Stomach (tissue), 9 donors: ENCODE data around the gene LRRFIP1. TPM values are rescaled to one million over a fixed set of nuclear protein-coding genes. Genes with fewer than 3 reads are reported as not detected.

ENCODE experiments used
- DNase-seq, 2 donors: peaks; one replicate each; pipeline versions ENCODE4 v3.0.0 to v3.0.0-alpha.2; 2013 to 2019
- H3K27ac ChIP-seq, 5 donors: fragments of 200-600 bp in 4 of 5; sonication (generic) in 4 of 5; one replicate each; pipeline ENCODE4 v1.5.1; 2013 to 2019; ENCODE audit warnings: mild to moderate bottlenecking in 1 of 5, moderate library complexity in 1 of 5
- H3K27me3 ChIP-seq, 3 donors: fragments of 200-600 bp; sonication (generic); one replicate each; pipeline ENCODE4 v1.5.1; 2017 to 2019; ENCODE audit warnings: mixed run types in 1 of 3
- H3K36me3 ChIP-seq, 4 donors: fragments of 200-600 bp; sonication (generic); 1 replicate in 3 of 4; 2 replicates in 1 of 4; pipeline ENCODE4 v1.5.1; 2016 to 2019
- H3K4me1 ChIP-seq, 4 donors: fragments of 200-600 bp; sonication (generic); one replicate each; pipeline ENCODE4 v1.5.1; 2016 to 2019
- H3K4me3 ChIP-seq, 4 donors: fragments of 200-600 bp; sonication (generic) in 3 of 4; one replicate each; pipeline ENCODE4 v1.5.1; 2016 to 2019; ENCODE audit warnings: mild to moderate bottlenecking in 1 of 4
- H3K9me3 ChIP-seq, 4 donors: fragments of 200-600 bp; sonication (generic); one replicate each; pipeline ENCODE4 v1.5.1; 2016 to 2019
- CTCF ChIP-seq, 7 experiments: fragments of 450-650 bp in 4 of 7; fragments of 200-600 bp in 3 of 7; sonication (generic) in 3 of 7; IDR thresholded peaks; one replicate each; pipeline ENCODE4 v1.5.1; 2016 to 2019; ENCODE audit warnings: antibody characterized with exemption in 7 of 7, control low read depth in 2 of 7, mild to moderate bottlenecking in 1 of 7
- EP300 ChIP-seq: sonication (generic); formaldehyde crosslinking; IDR thresholded peaks from one replicate; pipeline ENCODE4 v1.6.1; 2017; ENCODE audit warnings: antibody characterized with exemption
- POLR2A ChIP-seq, 4 donors: fragments of 450-650 bp; IDR thresholded peaks; one replicate each; pipeline ENCODE4 v1.6.1; 2016; ENCODE audit warnings: antibody characterized with exemption in 4 of 4, control low read depth in 2 of 4, mild to moderate bottlenecking in 1 of 4, moderate library complexity in 1 of 4
- POLR2AphosphoS5 ChIP-seq, 3 donors: sonication (generic); formaldehyde crosslinking; IDR thresholded peaks; one replicate each; pipeline ENCODE4 v1.6.1; 2016; ENCODE audit warnings: antibody characterized with exemption in 3 of 3
- WGBS, 5 donors: extraction: QIAGEN DNeasy Blood & Tissue Kit in 3 of 5; methylation state at CpG; one replicate each; pipeline versions ENCODE4 v1.1.5 to v1.1.7; 2013 to 2018; 5-methylcytosine and 5-hydroxymethylcytosine counted together
- intact Hi-C: fragments of 100-400 bp; cut with DNase I; formaldehyde crosslinking; loops from one replicate; pipeline ENCODE4 v1.15.1; 2023; ENCODE audit warnings: low total_unique reads
- polyA plus RNA-seq, 3 donors: library from polyadenylated mRNA; stranded (reverse); fragments of 200-250 nt; gene quantifications; one replicate each; pipeline ENCODE4 v1.2.3, GENCODE V29; 2013
- total RNA-seq, 5 donors: library from RNA; depleted of rRNA; stranded (reverse); fragments of >200 nt; gene quantifications; one replicate each; pipeline versions ENCODE4 v1.1.0 to v1.2.3, GENCODE V29; 2014 to 2016
- donor health status: healthy with polysubstance abuse.
- donor health status: Bipolar disorder and iron deficiency.
- donor health status: healthy.

Gene LRRFIP1
- total and polyA plus RNA-seq, 8 donors: 31.6 to 201 (median 130) TPM

- Histone ChIP-seq H3K9me3 (no peaks in the 10 kb centered on the region), H3K4me3 (peak overlapping the region in 3 of 4 donors; percentile 11 to 26 (median 20)), H3K36me3 (no peaks in the 10 kb centered on the region), H3K27ac (peak overlapping the region; percentile 17 to 88 (median 79)), H3K27me3 (no peaks in the 10 kb centered on the region), H3K4me1 (peaks cover 20 to 60% (median 46%) of the 10 kb centered on the region in 4 donors)
- DNase-seq: no peak
- TF ChIP-seq POLR2AphosphoS5 (IDR thresholded peaks at IDR 0.05) (no peak), POLR2A (IDR thresholded peaks at IDR 0.05) (no peak), EP300 (no peak), CTCF (IDR thresholded peaks at IDR 0.05) (no peak)
- 58 to 68% (median 61%) methylated on average over 9 of the region's 9 CpGs for WGBS, 5 donors
- intact Hi-C loops: no loop called here
Observed at GRCh38 chr2:237599465-237600110, 27.8 kb upstream of the LRRFIP1 start.

- TF ChIP-seq CTCF (IDR thresholded peaks at IDR 0.05) (peak in 1 of 7 experiments; percentile 27), POLR2A (IDR thresholded peaks at IDR 0.05) (no peak), POLR2AphosphoS5 (IDR thresholded peaks at IDR 0.05) (peak in 2 of 3 donors; percentile 10 to 24), EP300 (no peak)
- DNase-seq: peak; percentile 55 to 79
- intact Hi-C loops: no loop called here
- no peaks in the 10 kb centered on the region for H3K36me3 ChIP-seq
- peak overlapping the region in 3 of 4 donors; percentile 11 to 26 (median 20) for H3K4me3 ChIP-seq
- no peaks in the 10 kb centered on the region for H3K9me3 ChIP-seq
- 19 to 33% (median 22%) methylated on average over 15 to 16 of the region's 16 CpGs for WGBS, 5 donors
- H3K27ac ChIP-seq: peak overlapping the region; percentile 17 to 88 (median 79)
- no peaks in the 10 kb centered on the region for H3K27me3 ChIP-seq
- peaks cover 15 to 53% (median 39%) of the 10 kb centered on the region in 4 donors for H3K4me1 ChIP-seq
Observed at GRCh38 chr2:237600205-237600846, 27.1 kb upstream of the LRRFIP1 start.

DNA sequence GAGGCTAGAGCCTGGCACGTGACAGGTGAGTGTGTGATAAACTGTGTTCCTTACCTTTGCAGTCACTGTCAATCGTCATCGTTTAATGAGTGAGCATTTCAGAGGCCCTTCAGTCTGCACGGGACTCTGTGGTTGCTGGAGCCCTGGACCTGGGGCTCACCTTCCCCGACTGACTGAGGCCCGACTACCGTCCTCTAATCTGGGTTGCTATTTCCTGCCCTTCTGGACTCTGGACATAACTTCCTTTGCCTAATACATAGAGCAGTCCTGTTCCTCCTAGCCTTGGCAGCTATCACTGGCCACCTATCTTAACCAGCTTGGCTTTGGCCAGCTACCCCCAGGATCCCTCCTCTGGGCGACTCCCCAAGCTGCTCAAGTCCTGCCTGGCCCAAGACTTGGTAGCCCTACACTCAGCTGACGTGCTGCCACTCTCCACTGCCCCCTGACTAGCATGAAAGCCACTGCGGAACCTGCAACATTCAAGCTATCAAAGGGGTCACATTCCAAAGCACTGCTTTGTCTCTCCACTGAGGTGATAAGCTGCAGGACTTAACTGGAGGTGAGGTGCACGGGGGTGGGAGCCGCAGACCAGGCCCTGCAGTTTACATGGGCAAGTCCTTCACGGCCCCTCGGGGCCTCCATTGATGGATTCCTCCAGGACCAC, 25.8 kb upstream of the LRRFIP1 start:
- Histone ChIP-seq H3K4me3 (no peak overlapping the region), H3K36me3 (no peaks in the 10 kb centered on the region), H3K27ac (peak overlapping the region in 4 of 5 donors; percentile 76 to 88 (median 80)), H3K9me3 (no peaks in the 10 kb centered on the region), H3K4me1 (peaks cover 11 to 46% (median 34%) of the 10 kb centered on the region in 4 donors), H3K27me3 (no peaks in the 10 kb centered on the region)
- intact Hi-C loops: no loop called here
- 45 to 73% (median 60%) methylated on average over 13 to 14 of the region's 14 CpGs for WGBS, 5 donors
- peak in 1 of 7 experiments; percentile 6 for TF ChIP-seq CTCF (IDR thresholded peaks at IDR 0.05)
- TF ChIP-seq POLR2AphosphoS5 (IDR thresholded peaks at IDR 0.05): no peak
- no peak for TF ChIP-seq POLR2A (IDR thresholded peaks at IDR 0.05)
- DNase-seq: peak in 1 of 2 donors; percentile 35

DNA sequence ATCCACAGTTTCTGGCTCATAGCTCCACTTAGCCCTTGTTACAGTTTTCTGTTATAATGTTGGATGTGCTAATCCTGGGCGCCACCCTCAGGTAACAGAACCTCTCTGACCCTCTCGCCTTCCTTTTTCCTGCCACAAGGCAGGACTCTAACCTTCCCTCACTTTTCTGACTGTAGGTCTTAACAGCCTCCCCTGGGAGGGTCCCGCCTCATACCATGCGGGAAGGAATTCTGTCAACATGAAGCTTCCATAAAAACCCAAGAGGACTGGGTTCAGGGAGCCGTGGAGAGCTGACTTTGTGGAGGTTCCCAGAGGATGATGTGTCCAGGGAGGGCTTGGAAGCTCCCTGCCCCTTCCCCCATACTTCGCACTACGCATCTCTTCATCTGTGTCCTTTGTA, 25.0 kb upstream of the LRRFIP1 start:
- H3K4me3 ChIP-seq: no peak overlapping the region
- TF ChIP-seq POLR2A (IDR thresholded peaks at IDR 0.05): no peak
- TF ChIP-seq CTCF (IDR thresholded peaks at IDR 0.05): no peak
- TF ChIP-seq POLR2AphosphoS5 (IDR thresholded peaks at IDR 0.05): no peak
- no peaks in the 10 kb centered on the region for H3K9me3 ChIP-seq
- H3K27me3 ChIP-seq: no peaks in the 10 kb centered on the region
- DNase-seq: no peak
- 86 to 94% (median 90%) methylated on average over 7 of the region's 7 CpGs for WGBS, 5 donors
- H3K27ac ChIP-seq: peak overlapping the region in 1 of 5 donors; percentile 61
- intact Hi-C loops: no loop called here
- peaks cover 11 to 46% (median 34%) of the 10 kb centered on the region in 4 donors for H3K4me1 ChIP-seq
- no peaks in the 10 kb centered on the region for H3K36me3 ChIP-seq
